Measurements from ENCODE around the gene RAPGEF2. TPM values are rescaled to one million over a fixed set of nuclear protein-coding genes. Genes with fewer than 3 reads are reported as not detected.

Gene RAPGEF2
- polyA plus RNA-seq, 1 experiment, result 19.6 TPM

DNA sequence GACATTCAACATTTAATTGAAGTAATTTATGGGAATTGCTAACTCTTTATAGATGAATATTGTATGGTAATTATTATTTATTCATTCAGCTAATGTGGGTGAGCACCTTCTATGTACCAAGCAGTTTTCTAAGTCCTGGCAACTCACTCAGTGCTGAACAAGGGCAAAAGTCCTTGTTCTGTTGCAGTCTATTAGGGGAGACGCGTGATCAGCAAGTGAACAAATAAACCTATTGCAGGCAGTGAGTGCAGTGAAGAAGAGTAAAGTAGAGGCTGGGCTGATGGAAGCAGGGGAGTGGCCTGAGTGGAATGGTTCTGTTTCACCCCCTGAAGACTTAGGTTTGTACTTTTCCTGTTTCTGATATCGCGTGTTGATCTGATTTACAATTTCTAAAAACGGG is 214.3 kb downstream of the RAPGEF2 start:
- TF ChIP-seq, protein P1, sequence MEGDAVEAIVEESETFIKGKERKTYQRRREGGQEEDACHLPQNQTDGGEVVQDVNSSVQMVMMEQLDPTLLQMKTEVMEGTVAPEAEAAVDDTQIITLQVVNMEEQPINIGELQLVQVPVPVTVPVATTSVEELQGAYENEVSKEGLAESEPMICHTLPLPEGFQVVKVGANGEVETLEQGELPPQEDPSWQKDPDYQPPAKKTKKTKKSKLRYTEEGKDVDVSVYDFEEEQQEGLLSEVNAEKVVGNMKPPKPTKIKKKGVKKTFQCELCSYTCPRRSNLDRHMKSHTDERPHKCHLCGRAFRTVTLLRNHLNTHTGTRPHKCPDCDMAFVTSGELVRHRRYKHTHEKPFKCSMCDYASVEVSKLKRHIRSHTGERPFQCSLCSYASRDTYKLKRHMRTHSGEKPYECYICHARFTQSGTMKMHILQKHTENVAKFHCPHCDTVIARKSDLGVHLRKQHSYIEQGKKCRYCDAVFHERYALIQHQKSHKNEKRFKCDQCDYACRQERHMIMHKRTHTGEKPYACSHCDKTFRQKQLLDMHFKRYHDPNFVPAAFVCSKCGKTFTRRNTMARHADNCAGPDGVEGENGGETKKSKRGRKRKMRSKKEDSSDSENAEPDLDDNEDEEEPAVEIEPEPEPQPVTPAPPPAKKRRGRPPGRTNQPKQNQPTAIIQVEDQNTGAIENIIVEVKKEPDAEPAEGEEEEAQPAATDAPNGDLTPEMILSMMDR (IDR thresholded peaks at IDR 0.05; ENCODE audit: insufficient read depth, low read depth, low read length), result no peak
- CTCF ChIA-PET, result no interaction called here

DNA sequence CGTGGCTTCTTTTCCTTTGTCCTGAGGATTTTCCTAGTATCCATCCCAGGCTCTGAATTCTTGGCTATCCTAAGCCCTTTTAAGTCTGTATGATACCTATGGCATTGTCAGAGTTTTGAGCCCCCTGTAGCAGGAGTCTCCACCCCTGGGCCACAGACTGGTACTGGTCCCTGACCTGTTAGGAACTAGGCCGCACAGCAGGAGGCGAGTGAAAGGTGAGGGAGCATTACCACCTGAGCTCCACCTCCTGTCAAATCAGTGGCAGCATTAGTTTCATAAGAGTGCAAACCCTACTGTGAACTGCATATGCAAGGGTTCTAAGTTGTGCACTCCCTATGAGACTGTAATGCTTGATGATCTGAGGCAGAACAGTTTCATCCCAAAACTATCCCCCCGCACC is 216.1 kb downstream of the RAPGEF2 start:
- no peak for DNase-seq (ENCODE audit: low read depth)
- TF ChIP-seq, protein P1 (IDR thresholded peaks at IDR 0.05; ENCODE audit: insufficient read depth, low read depth, low read length), result no peak
- Histone ChIP-seq H3K27me3 (ENCODE audit: control insufficient read depth, insufficient read depth, low read length) (no peaks in the 10 kb centered on the region), H3K36me3 (ENCODE audit: control insufficient read depth, insufficient read depth, low read length) (peaks cover 1% of the 10 kb centered on the region; the same call in 1 of the 2 replicates), H3K4me3 (ENCODE audit: low read depth, low read length) (no peak overlapping the region)
- ChIA-PET CTCF (interaction anchor here (0.9 kb wide), 1 partner anchor 10 kb away, joined by 3 read pairs; no protein-coding TSS in a partner anchor), POLR2A (no interaction called here)

More for the DNA sequence above, 214.3 kb downstream of the RAPGEF2 start:
- no peaks in the 10 kb centered on the region for H3K27me3 ChIP-seq (ENCODE audit: control insufficient read depth, insufficient read depth, low read length)
- peaks cover 1% of the 10 kb centered on the region; the same call in 1 of the 2 replicates for H3K36me3 ChIP-seq (ENCODE audit: control insufficient read depth, insufficient read depth, low read length)
- POLR2A ChIA-PET, result no interaction called here
- DNase-seq (ENCODE audit: low read depth), result no peak
- no peak overlapping the region for H3K4me3 ChIP-seq (ENCODE audit: low read depth, low read length)

DNA sequence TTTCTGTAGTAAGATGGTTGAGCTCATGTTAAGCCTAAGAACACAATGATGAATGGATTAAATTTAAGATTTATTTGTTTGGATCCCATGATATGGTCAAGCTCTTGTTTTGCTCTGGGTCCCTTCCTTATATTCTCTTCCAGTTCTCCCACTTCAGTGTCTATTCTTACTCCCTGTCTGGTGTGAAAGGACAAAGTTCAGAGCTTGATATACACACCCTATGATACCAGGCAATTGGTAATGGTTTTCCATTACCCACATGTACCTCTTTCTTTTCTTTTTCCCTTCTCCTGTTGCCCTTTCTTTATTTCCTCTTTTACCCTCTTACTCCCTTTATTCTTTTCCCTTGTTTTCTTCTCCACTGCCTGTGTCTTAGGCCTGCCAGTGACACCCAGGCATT is 223.6 kb downstream of the RAPGEF2 start:
- POLR2A ChIA-PET, result no interaction called here
- TF ChIP-seq, protein P1 (IDR thresholded peaks at IDR 0.05; ENCODE audit: insufficient read depth, low read depth, low read length), result no peak
- no peak for DNase-seq (ENCODE audit: low read depth)
- Histone ChIP-seq H3K36me3 (ENCODE audit: control insufficient read depth, insufficient read depth, low read length) (no peaks in the 10 kb centered on the region), H3K4me3 (ENCODE audit: low read depth, low read length) (no peak overlapping the region), H3K27me3 (ENCODE audit: control insufficient read depth, insufficient read depth, low read length) (no peaks in the 10 kb centered on the region)
- CTCF ChIA-PET, result no interaction called here

DNA sequence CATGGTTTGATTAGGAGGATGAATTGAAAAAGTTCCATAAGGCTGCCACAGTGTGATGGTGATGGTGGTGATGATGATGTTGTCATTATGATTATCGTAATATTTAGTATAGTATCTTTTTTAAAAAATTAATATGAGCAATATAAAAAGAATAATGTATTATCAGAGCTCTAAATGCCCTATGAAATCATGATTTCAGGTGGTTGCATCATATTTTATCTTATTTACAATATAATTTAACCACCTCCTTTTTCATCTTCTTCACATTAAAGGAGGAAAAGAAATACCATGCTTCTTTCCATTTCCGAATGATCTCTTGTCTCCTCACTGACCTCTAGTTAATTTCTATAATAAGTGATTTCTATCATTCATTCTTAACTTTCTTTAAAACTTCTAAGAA is 225.9 kb downstream of the RAPGEF2 start:
- CTCF ChIA-PET, result interaction anchor here (1.6 kb wide), 1 partner anchor 10 kb away, joined by 3 read pairs; no protein-coding TSS in a partner anchor
- H3K27me3 ChIP-seq (ENCODE audit: control insufficient read depth, insufficient read depth, low read length), result no peaks in the 10 kb centered on the region
- no peak for DNase-seq (ENCODE audit: low read depth)
- no peak overlapping the region for H3K4me3 ChIP-seq (ENCODE audit: low read depth, low read length)
- POLR2A ChIA-PET, result no interaction called here
- TF ChIP-seq, protein P1 (IDR thresholded peaks at IDR 0.05; ENCODE audit: insufficient read depth, low read depth, low read length), result no peak
- no peaks in the 10 kb centered on the region for H3K36me3 ChIP-seq (ENCODE audit: control insufficient read depth, insufficient read depth, low read length)

DNA sequence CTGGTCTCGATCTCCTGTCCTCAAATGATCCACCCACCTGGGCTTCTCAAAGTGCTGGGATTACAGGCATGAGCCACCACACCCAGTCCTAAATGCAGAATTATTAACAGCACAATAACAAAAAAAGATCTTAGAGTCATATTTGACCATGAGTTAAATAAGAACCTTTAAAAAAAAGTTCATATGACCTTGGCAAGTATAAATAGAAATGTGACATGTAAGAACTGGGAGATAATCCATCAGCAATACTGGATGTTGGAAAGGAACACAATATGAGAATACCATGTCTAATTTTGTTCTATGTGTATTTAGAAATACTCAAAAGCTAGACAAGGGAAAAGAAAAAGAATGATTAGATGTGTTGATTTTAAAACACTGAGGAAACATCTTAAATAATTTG is 231.6 kb downstream of the RAPGEF2 start:
- CTCF ChIA-PET, result no interaction called here
- H3K36me3 ChIP-seq (ENCODE audit: control insufficient read depth, insufficient read depth, low read length), result peaks cover 4% of the 10 kb centered on the region; the same call in 1 of the 2 replicates
- TF ChIP-seq, protein P1 (IDR thresholded peaks at IDR 0.05; ENCODE audit: insufficient read depth, low read depth, low read length), result no peak
- no peak for DNase-seq (ENCODE audit: low read depth)
- POLR2A ChIA-PET, result no interaction called here
- no peak overlapping the region for H3K4me3 ChIP-seq (ENCODE audit: low read depth, low read length)
- no peaks in the 10 kb centered on the region for H3K27me3 ChIP-seq (ENCODE audit: control insufficient read depth, insufficient read depth, low read length)
